ENCODE data around the gene PADI3.

The PADI3 gene

GRCh38 chr1:17210176-17210575 is 38.7 kb upstream of the PADI3 start:
- no peak for DNase-seq (ENCODE audit: low spot score)
- no peak for TF ChIP-seq CTCF (IDR thresholded peaks at IDR 0.05; ENCODE audit: borderline replicate concordance, control extremely low read depth, extremely low read depth, insufficient read depth, missing control alignments)
- in situ Hi-C loops (cut with MboI; ENCODE audit: low sequenced_read_pairs, unreplicated experiment), result no loop called here

GRCh38 chr1:17211377-17211776 is 37.5 kb upstream of the PADI3 start:
- in situ Hi-C loops (cut with MboI; ENCODE audit: low sequenced_read_pairs, unreplicated experiment), result no loop called here

GRCh38 chr1:17212009-17212408 is 36.9 kb upstream of the PADI3 start:
- in situ Hi-C loops (cut with MboI; ENCODE audit: low sequenced_read_pairs, unreplicated experiment), result no loop called here
- no peak for TF ChIP-seq CTCF (IDR thresholded peaks at IDR 0.05; ENCODE audit: borderline replicate concordance, control extremely low read depth, extremely low read depth, insufficient read depth, missing control alignments)
- DNase-seq (ENCODE audit: low spot score), result no peak

More at GRCh38 chr1:17211377-17211776, 37.5 kb upstream of the PADI3 start:
- TF ChIP-seq CTCF (IDR thresholded peaks at IDR 0.05; ENCODE audit: borderline replicate concordance, control extremely low read depth, extremely low read depth, insufficient read depth, missing control alignments), result no peak
- no peak for DNase-seq (ENCODE audit: low spot score)

GRCh38 chr1:17212487-17213121 is 36.3 kb upstream of the PADI3 start:
- in situ Hi-C loops (cut with MboI; ENCODE audit: low sequenced_read_pairs, unreplicated experiment), result no loop called here
- TF ChIP-seq CTCF (IDR thresholded peaks at IDR 0.05; ENCODE audit: borderline replicate concordance, control extremely low read depth, extremely low read depth, insufficient read depth, missing control alignments), result no peak
- DNase-seq (ENCODE audit: low spot score), result no peak

- in situ Hi-C loops (cut with MboI; ENCODE audit: low sequenced_read_pairs, unreplicated experiment), result no loop called here
- DNase-seq (ENCODE audit: low spot score), result no peak
- TF ChIP-seq CTCF (IDR thresholded peaks at IDR 0.05; ENCODE audit: borderline replicate concordance, control extremely low read depth, extremely low read depth, insufficient read depth, missing control alignments), result no peak
These were observed 35.6 kb upstream of the PADI3 start for GRCh38 chr1:17213148-17213781.

- in situ Hi-C loops (cut with MboI; ENCODE audit: low sequenced_read_pairs, unreplicated experiment), result no loop called here
- no peak for TF ChIP-seq CTCF (IDR thresholded peaks at IDR 0.05; ENCODE audit: borderline replicate concordance, control extremely low read depth, extremely low read depth, insufficient read depth, missing control alignments)
- no peak for DNase-seq (ENCODE audit: low spot score)
These were observed 35.1 kb upstream of the PADI3 start for GRCh38 chr1:17213782-17214148.
